ENCODE results near the gene PLA2G6.

DNA sequence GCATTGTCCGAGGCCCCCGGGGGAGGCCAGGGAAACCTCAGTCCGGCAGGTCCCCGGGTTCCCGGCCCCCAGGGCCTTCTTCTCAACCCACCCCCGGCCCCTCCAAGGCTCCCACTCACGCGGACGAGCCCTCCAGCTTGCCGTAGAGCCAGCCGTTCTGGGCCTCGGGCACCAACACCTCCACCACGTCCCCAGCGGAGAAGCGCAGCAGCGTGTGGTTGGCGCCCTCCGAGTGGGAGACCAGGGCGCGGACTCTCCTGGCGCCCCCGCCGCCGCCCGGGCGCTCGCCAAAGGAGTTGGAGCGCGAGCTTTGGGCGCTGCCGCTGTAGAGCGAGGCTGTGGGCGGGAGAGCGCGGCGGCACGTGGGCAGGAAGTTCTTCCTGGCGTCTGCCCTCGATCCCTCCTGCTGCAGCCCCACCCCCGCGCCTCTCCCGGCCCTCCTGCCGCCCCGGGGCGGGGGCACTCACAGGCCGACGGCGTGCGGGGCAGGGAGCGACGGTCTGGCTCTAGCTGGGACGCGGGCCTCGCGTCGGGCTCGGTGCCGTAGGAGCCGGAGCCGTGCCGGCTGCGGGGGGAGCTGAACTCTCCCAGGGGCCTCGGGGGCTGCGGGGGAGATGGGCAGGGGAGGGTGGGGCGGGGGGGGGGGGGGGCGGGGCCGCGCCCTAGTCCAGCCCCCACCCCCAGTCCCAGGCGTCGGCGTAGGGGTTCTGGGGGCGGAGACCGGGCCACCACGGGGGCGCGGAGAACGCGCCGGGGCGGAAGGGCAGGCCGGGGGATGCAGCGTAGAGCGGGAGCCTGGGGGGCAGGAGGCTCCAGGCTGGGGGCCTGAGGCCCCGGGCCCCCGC is 92.8 kb downstream of the PLA2G6 start:
- TF ChIP-seq, protein P1, sequence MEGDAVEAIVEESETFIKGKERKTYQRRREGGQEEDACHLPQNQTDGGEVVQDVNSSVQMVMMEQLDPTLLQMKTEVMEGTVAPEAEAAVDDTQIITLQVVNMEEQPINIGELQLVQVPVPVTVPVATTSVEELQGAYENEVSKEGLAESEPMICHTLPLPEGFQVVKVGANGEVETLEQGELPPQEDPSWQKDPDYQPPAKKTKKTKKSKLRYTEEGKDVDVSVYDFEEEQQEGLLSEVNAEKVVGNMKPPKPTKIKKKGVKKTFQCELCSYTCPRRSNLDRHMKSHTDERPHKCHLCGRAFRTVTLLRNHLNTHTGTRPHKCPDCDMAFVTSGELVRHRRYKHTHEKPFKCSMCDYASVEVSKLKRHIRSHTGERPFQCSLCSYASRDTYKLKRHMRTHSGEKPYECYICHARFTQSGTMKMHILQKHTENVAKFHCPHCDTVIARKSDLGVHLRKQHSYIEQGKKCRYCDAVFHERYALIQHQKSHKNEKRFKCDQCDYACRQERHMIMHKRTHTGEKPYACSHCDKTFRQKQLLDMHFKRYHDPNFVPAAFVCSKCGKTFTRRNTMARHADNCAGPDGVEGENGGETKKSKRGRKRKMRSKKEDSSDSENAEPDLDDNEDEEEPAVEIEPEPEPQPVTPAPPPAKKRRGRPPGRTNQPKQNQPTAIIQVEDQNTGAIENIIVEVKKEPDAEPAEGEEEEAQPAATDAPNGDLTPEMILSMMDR (IDR thresholded peaks at IDR 0.05): no peak
- no peak for TF ChIP-seq POLR2A (IDR thresholded peaks at IDR 0.05)
- no peak for TF ChIP-seq POLR2AphosphoS5 (IDR thresholded peaks at IDR 0.05)

Measured in upper lobe of left lung (tissue), 4 donors.